Type B pancreatic cell (in vitro differentiated cells): ENCODE results near the gene DBT. TPM values are rescaled to one million over a fixed set of nuclear protein-coding genes. Genes with fewer than 3 reads are reported as not detected.

Source experiments
- DNase-seq: peaks from one replicate; pipeline ENCODE4 v3.0.0; 2021; ENCODE audit warnings: mixed read lengths; ENCODE audit not compliant: unreplicated experiment; ENCODE audit errors: extremely low spot score
- H3K27ac Mint-ChIP-seq: 2 replicates; pipeline ENCODE4 v1.8.0; 2021; ENCODE audit warnings: mild to moderate bottlenecking, mixed read lengths
- H3K27me3 Mint-ChIP-seq: 2 replicates; pipeline ENCODE4 v1.8.0; 2021; ENCODE audit warnings: mixed read lengths
- H3K36me3 Mint-ChIP-seq: 2 replicates; pipeline ENCODE4 v1.8.0; 2021; ENCODE audit warnings: mixed read lengths
- H3K4me1 Mint-ChIP-seq: one replicate; pipeline ENCODE4 v1.8.0; 2021; ENCODE audit warnings: mixed read lengths; ENCODE audit not compliant: unreplicated experiment
- H3K4me3 Mint-ChIP-seq: 2 replicates; pipeline ENCODE4 v1.8.0; 2021; ENCODE audit warnings: mild to moderate bottlenecking, mixed read lengths
- H3K9me3 Mint-ChIP-seq: 2 replicates; pipeline ENCODE4 v1.8.0; 2021; ENCODE audit warnings: mixed read lengths
- total RNA-seq: library from RNA; stranded (reverse); gene quantifications from 2 replicates; pipeline ENCODE4 v1.2.1, GENCODE V29; 2021; ENCODE audit warnings: low replicate concordance
- TF ChIP-seq, protein P1 (sequence below): fragments of 200-600 bp; sonication (generic); conservative IDR thresholded peaks from 2 replicates; pipeline ENCODE4 v1.5.0; 2021; ENCODE audit warnings: antibody characterized with exemption, mild to moderate bottlenecking

DBT gene
- total RNA-seq, 1 donor from 2014 or later = 21.4 TPM

DNA sequence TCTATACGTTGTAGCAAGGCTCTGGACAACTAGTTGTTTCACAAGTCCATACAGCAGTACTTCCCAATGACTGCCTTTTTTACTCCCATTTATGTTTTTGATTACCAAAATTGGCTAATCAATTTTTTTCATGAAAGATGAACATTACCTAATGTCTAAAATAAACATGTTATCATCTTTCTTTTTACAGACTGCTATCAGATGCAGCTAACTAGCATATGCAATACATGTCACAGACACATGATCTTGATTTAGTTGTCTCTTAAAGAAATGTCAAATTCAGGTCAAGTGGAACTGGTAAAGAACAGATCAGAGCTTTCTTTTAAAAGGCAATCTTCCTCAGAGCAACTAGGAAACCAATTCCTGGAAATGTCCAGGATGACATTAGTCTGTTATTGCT lies 630 bp upstream of the DBT start:
- H3K4me3 Mint-ChIP-seq = no peak overlapping the region
- no peaks in the 10 kb centered on the region for H3K9me3 Mint-ChIP-seq
- no peaks in the 10 kb centered on the region for H3K27me3 Mint-ChIP-seq

GRCh38 chr1:100249155-100249536 lies 488 bp downstream of the DBT start:
- Mint-ChIP-seq H3K27me3 (no peaks in the 10 kb centered on the region), H3K4me1 (peaks cover 15% of the 10 kb centered on the region), H3K9me3 (no peaks in the 10 kb centered on the region), H3K27ac (no peak overlapping the region), H3K4me3 (no peak overlapping the region), H3K36me3 (no peaks in the 10 kb centered on the region)
- DNase-seq = no peak
- TF ChIP-seq, protein P1, sequence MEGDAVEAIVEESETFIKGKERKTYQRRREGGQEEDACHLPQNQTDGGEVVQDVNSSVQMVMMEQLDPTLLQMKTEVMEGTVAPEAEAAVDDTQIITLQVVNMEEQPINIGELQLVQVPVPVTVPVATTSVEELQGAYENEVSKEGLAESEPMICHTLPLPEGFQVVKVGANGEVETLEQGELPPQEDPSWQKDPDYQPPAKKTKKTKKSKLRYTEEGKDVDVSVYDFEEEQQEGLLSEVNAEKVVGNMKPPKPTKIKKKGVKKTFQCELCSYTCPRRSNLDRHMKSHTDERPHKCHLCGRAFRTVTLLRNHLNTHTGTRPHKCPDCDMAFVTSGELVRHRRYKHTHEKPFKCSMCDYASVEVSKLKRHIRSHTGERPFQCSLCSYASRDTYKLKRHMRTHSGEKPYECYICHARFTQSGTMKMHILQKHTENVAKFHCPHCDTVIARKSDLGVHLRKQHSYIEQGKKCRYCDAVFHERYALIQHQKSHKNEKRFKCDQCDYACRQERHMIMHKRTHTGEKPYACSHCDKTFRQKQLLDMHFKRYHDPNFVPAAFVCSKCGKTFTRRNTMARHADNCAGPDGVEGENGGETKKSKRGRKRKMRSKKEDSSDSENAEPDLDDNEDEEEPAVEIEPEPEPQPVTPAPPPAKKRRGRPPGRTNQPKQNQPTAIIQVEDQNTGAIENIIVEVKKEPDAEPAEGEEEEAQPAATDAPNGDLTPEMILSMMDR = no peak

More for the DNA sequence above, 630 bp upstream of the DBT start:
- TF ChIP-seq, protein P1 = no peak
- Mint-ChIP-seq H3K36me3 (no peaks in the 10 kb centered on the region), H3K27ac (no peak overlapping the region), H3K4me1 (peaks cover 13% of the 10 kb centered on the region)
- no peak for DNase-seq

- TF ChIP-seq, protein P1 = no peak
- no peaks in the 10 kb centered on the region for H3K27me3 Mint-ChIP-seq
- peaks cover 17% of the 10 kb centered on the region for H3K4me1 Mint-ChIP-seq
- peak overlapping the region; percentile 2 for H3K27ac Mint-ChIP-seq
- H3K36me3 Mint-ChIP-seq = no peaks in the 10 kb centered on the region
- no peak for DNase-seq
- H3K9me3 Mint-ChIP-seq = no peaks in the 10 kb centered on the region
- peak overlapping the region; percentile 48 for H3K4me3 Mint-ChIP-seq
These were observed 2.9 kb downstream of the DBT start for GRCh38 chr1:100246738-100247137.

DNA sequence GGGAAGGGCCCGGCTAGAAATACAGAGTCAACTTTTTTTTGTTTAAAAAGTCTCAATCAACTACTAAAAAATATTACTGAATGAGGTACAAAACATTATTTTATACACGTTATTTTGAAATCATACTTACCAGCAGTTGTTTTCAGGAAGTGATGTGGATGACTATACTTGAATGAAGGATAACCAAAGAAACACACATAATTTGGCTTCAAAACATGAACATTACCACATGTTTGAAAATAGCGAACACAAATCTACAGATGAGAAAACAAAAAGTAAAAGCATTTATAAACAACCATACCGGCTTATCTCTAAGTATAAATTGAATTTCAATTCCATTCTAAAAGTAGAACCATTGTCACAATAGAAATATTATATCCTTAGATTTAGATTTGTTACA lies 9.0 kb downstream of the DBT start:
- Mint-ChIP-seq H3K4me3 (no peak overlapping the region), H3K27ac (no peak overlapping the region), H3K36me3 (peaks cover 7% of the 10 kb centered on the region), H3K4me1 (peaks cover 4% of the 10 kb centered on the region), H3K27me3 (no peaks in the 10 kb centered on the region), H3K9me3 (no peaks in the 10 kb centered on the region)
- no peak for DNase-seq
- TF ChIP-seq, protein P1 = no peak

GRCh38 chr1:100239961-100240360 lies 9.7 kb downstream of the DBT start:
- Mint-ChIP-seq H3K9me3 (no peaks in the 10 kb centered on the region), H3K27ac (no peak overlapping the region), H3K27me3 (no peaks in the 10 kb centered on the region), H3K4me3 (no peak overlapping the region), H3K36me3 (peaks cover 7% of the 10 kb centered on the region), H3K4me1 (peaks cover 4% of the 10 kb centered on the region)
- TF ChIP-seq, protein P1 = no peak
- no peak for DNase-seq

DNA sequence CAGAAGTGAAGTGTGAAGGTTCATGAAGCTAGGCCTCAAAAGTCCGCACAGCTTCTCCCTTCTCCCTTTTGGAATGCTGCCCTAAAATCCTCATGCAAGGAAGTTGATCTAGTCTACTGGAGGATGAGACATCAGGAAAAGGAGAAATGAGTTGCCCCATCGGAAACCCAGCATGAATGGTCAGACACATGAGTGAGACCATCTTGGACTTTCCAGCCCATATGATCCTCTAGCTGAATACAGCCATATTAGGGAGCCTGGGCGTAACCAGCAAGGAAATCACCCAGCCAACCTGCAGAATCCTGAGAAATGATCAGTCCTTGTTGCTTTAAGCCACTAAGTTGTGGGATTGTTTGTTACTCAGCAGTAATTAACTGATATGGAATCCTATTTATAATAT lies 12.5 kb downstream of the DBT start:
- Mint-ChIP-seq H3K9me3 (no peaks in the 10 kb centered on the region), H3K36me3 (peaks cover 26% of the 10 kb centered on the region), H3K4me3 (no peak overlapping the region), H3K4me1 (no peaks in the 10 kb centered on the region), H3K27ac (no peak overlapping the region), H3K27me3 (no peaks in the 10 kb centered on the region)
- no peak for DNase-seq
- TF ChIP-seq, protein P1 = no peak
